HepG2 (cell line): ENCODE results near the gene SOX12. TPM values are rescaled to one million over a fixed set of nuclear protein-coding genes. Genes with fewer than 3 reads are reported as not detected.
"Not testable (repeated sequence)": the region's sequence is repeated elsewhere in the genome, so short reads cannot be mapped to it uniquely, and the experiment has no call there.

Source experiments
- ATAC-seq: fragments of 200-7000 bp; cut with Tn5 transposase; 3 replicates; pipeline ENCODE4 v1.9.1; 2020; ENCODE audit warnings: mild to moderate bottlenecking, moderate library complexity
- BruUV-seq: library from RNA; stranded (reverse); fragments of 400-500 nt; replicated peaks from 2 replicates; lab custom pipeline; 2021; lab: Mats Ljungman, UMichigan
- CTCF ChIA-PET: fragments of 300-600 bp; formaldehyde crosslinking; extraction: SDS; loops from one replicate; lab custom pipeline; 2021; ENCODE audit warnings: low total read pairs, inconsistent platforms, low intra/inter-chr PET ratio; lab: Yijun Ruan, JAX
- POLR2A ChIA-PET: fragments of 350-600 bp; sonication (Branson Sonifier 250); formaldehyde crosslinking; loops from one replicate; lab custom pipeline; 2020; ENCODE audit warnings: antibody characterized with exemption, inconsistent platforms; lab: Yijun Ruan, JAX
- DNase-seq: peaks from one replicate; pipeline ENCODE4 v3.0.0-alpha.2; 2015; ENCODE audit warnings: low spot score
- FAIRE-seq: peaks from 3 replicates; lab custom pipeline; 2011; peaks lifted over from hg19 to GRCh38; lab: Jason Lieb, UNC
- H2AFZ ChIP-seq: one replicate; pipeline ENCODE4 v1.6.1; 2011; ENCODE audit warnings: low read length, inconsistent platforms
- H3K27ac ChIP-seq: fragments of 300-600 bp; 3 replicates; pipeline ENCODE4 v1.8.0; 2011; ENCODE audit warnings: mixed run types, mild to moderate bottlenecking, mixed read lengths, low read length, inconsistent platforms; ENCODE audit not compliant: insufficient read depth; ENCODE audit errors: extremely low read length
- H3K27me3 ChIP-seq, 2 experiments: fragments of 200-600 bp in 1 of 2; 2 replicates in 1 of 2; 3 replicates in 1 of 2; pipeline versions ENCODE4 v1.6.0 to v1.8.0; 2011; ENCODE audit warnings: low read length in 2 of 2, mild to moderate bottlenecking in 2 of 2, moderate library complexity in 2 of 2, inconsistent platforms in 1 of 2; ENCODE audit not compliant: insufficient read depth in 2 of 2, control insufficient read depth in 1 of 2
- H3K36me3 ChIP-seq, 2 experiments: fragments of 200-600 bp in 1 of 2; replicated peaks in 1 of 2; 2 replicates in 1 of 2; 3 replicates in 1 of 2; pipeline versions ENCODE4 v1.5.1 to v1.8.0; 2011; ENCODE audit warnings: low read length in 2 of 2, inconsistent platforms in 1 of 2; ENCODE audit not compliant: insufficient read depth in 2 of 2, control insufficient read depth in 1 of 2
- H3K4me1 ChIP-seq: 2 replicates; pipeline ENCODE4 v1.5.1; 2012; ENCODE audit warnings: low read length, inconsistent platforms; ENCODE audit not compliant: insufficient read depth
- H3K4me2 ChIP-seq: 2 replicates; pipeline ENCODE4 v1.6.0; 2011; ENCODE audit warnings: low read depth, low read length, inconsistent platforms
- H3K4me3 ChIP-seq, 3 experiments: fragments of 200-600 bp in 1 of 3; sonication (generic), shearing (Covaris generic) in 1 of 3; replicated peaks in 1 of 3; 2 replicates each; pipeline ENCODE4 v1.5.1; 2011 to 2016; ENCODE audit warnings: low read length in 3 of 3, inconsistent platforms in 2 of 3, low read depth in 2 of 3, mild to moderate bottlenecking in 2 of 3, control low read depth in 1 of 3, mixed read lengths in 1 of 3; ENCODE audit not compliant: insufficient read depth in 1 of 3
- H3K79me2 ChIP-seq: one replicate; pipeline ENCODE4 v1.6.1; 2011; ENCODE audit warnings: low read length, inconsistent platforms; ENCODE audit not compliant: insufficient read depth
- H3K9ac ChIP-seq: 2 replicates; pipeline ENCODE4 v1.6.0; 2011; ENCODE audit warnings: mild to moderate bottlenecking, low read depth, low read length, inconsistent platforms; ENCODE audit not compliant: insufficient read depth
- H3K9me3 ChIP-seq: 2 replicates; pipeline ENCODE4 v1.5.1; 2012; ENCODE audit warnings: mild to moderate bottlenecking, low read length
- H4K20me1 ChIP-seq: 2 replicates; pipeline ENCODE4 v1.6.0; 2011; ENCODE audit warnings: inconsistent platforms, mild to moderate bottlenecking, low read length, moderate library complexity; ENCODE audit not compliant: insufficient read depth
- MTF2 ChIP-seq: sonication (generic); formaldehyde crosslinking; IDR thresholded peaks from 2 replicates; pipeline ENCODE4 v1.5.0; 2020; ENCODE audit warnings: missing genetic modification reagents, borderline replicate concordance
- SRSF9 ChIP-seq: fragments of 200-400 bp; formaldehyde crosslinking; IDR thresholded peaks from 2 replicates; pipeline ENCODE4 v1.6.1; 2018; ENCODE audit warnings: borderline replicate concordance, mild to moderate bottlenecking, low read depth, low read length; ENCODE audit not compliant: insufficient read depth, poor library complexity, severe bottlenecking
- ZC3H13 ChIP-seq: sonication (generic); formaldehyde crosslinking; IDR thresholded peaks from 2 replicates; pipeline ENCODE4 v1.8.1; 2023; ENCODE audit warnings: mild to moderate bottlenecking, missing genetic modification reagents, moderate library complexity
- ZNF121 ChIP-seq: sonication (generic); formaldehyde crosslinking; IDR thresholded peaks from 2 replicates; pipeline ENCODE4 v1.5.0; 2020; ENCODE audit warnings: mild to moderate bottlenecking, missing genetic modification reagents
- WGBS: methylation state at CpG from one replicate; pipeline ENCODE4 v1.1.6; 2017; ENCODE audit warnings: low lambda C conversion rate; 5-methylcytosine and 5-hydroxymethylcytosine counted together
- in situ Hi-C: cut with HindIII; loops from 2 replicates; pipeline ENCODE4 v1.10.0; 2017; ENCODE audit warnings: low pct_unique_long_range_greater_than_20kb; ENCODE audit not compliant: extremely low pct_ligation_motif_present
- intact Hi-C: fragments of 100-400 bp; cut with micrococcal nuclease; formaldehyde crosslinking; loops from one replicate; pipeline ENCODE4 v1.10.0; 2022; ENCODE audit not compliant: unreplicated experiment
- polyA plus RNA-seq, 8 experiments: library from polyadenylated mRNA; depleted of rRNA in 3 of 8; stranded (reverse) in 7 of 8; unstranded in 1 of 8; fragments of >200 nt; fragmentation: Illumina TruSeq in 4 of 8; extraction: Trizol in 4 of 8; gene quantifications; 2 replicates each; pipeline versions ENCODE4 v1.2.1 to v1.2.3, GENCODE V29; 2011 to 2016; ENCODE audit warnings: low read depth in 4 of 8, missing spikeins in 1 of 8, mixed read lengths in 1 of 8; ENCODE audit not compliant: insufficient read depth in 1 of 8
- total RNA-seq, 5 experiments: library from RNA; depleted of rRNA; stranded (reverse); fragments of >200 nt; fragmentation: Illumina TruSeq; extraction: Trizol; gene quantifications; 2 replicates each; pipeline ENCODE4 v1.2.3, GENCODE V29; 2016; ENCODE audit warnings: low read depth in 1 of 5

The SOX12 gene
- total and polyA plus RNA-seq, 2 of the 13 experiments (the other 11 are each of a cell fraction or from before 2014, with no cell fraction given) = 10.0 to 18.7 TPM

GRCh38 chr20:354298-354977 lies 29.1 kb downstream of the SOX12 start (continued):
- no peak for TF ChIP-seq SRSF9
- no peak for TF ChIP-seq MTF2 (CRISPR knock-in tag)

DNA sequence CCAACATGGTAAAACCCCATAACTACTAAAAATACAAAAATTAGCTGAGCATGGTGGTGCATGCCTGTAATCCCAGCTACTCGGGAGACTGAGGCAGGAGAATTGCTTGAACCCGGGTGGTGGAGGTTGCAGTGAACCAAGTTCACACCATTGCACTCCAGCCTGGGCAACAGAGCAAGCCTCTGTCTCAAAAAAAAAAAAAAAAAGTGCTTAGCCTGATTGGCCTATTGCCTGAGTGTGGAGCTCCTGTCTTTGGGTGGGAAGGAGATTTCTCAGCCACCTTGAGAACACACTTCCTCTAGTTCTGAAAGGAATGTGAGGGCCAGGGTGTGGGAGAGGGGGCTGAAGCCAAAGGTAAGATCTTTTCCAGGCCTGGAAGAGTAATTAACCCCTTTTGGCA lies 30.8 kb downstream of the SOX12 start:
- ATAC-seq, H3K27me3 ChIP-seq, intact Hi-C loops, FAIRE-seq, H2AFZ ChIP-seq, H4K20me1 ChIP-seq, H3K79me2 ChIP-seq, H3K4me2 ChIP-seq, H3K4me3 ChIP-seq, H3K27ac ChIP-seq, H3K9me3 ChIP-seq, DNase-seq, BruUV-seq, H3K9ac ChIP-seq: not testable (repeated sequence)
- CTCF ChIA-PET = interaction anchor here (3.9 kb wide), 1 partner anchor 76 kb away, joined by 106 read pairs; no protein-coding TSS in a partner anchor
- TF ChIP-seq ZNF121 (CRISPR knock-in tag) (peak; percentile 24; the same call in 1 of the 2 replicates), ZC3H13 (CRISPR knock-in tag) (0 out of 2 replicates have a peak, but pooled peaks have one; percentile 24)
- Histone ChIP-seq H3K36me3 (peaks cover 0 to 10% of the 10 kb centered on the region in 2 experiments; a peak in 2 of 5 replicates), H3K4me1 (peaks cover 23% of the 10 kb centered on the region)
- 84% methylated on average over 2 of the region's 2 CpGs for WGBS
- in situ Hi-C loops = loop anchor here (10.0 kb wide), 2 partner anchors 289 to 379 kb away; no protein-coding TSS in a partner anchor
- POLR2A ChIA-PET = interaction anchor here (0.8 to 25.4 kb wide), 6 partner anchors 8 to 89 kb away, joined by 3 to 1587 read pairs (median 4); partner anchors contain the start of gene TRIB3
